Measurements from ENCODE around the gene LRFN4.

- TF ChIP-seq POLR2AphosphoS5 (IDR thresholded peaks at IDR 0.05): no peak
- no peak for TF ChIP-seq EZH2 (IDR thresholded peaks at IDR 0.05; ENCODE audit: borderline replicate concordance, insufficient read depth, low read length, poor library complexity, severe bottlenecking)
- TF ChIP-seq RAD21 (conservative IDR thresholded peaks at IDR 0.05): no peak
- no peak for TF ChIP-seq CTCF (IDR thresholded peaks at IDR 0.05; ENCODE audit: poor library complexity, severe bottlenecking)
- no peak for TF ChIP-seq TAF1 (IDR thresholded peaks at IDR 0.05; ENCODE audit: low read depth)
- no peak for TF ChIP-seq REST (IDR thresholded peaks at IDR 0.05; ENCODE audit: borderline replicate concordance)
- no peak for TF ChIP-seq EP300 (conservative IDR thresholded peaks at IDR 0.05; ENCODE audit: poor library complexity, severe bottlenecking)
- TF ChIP-seq SMC3 (conservative IDR thresholded peaks at IDR 0.05; ENCODE audit: poor library complexity): no peak
These were observed 23.9 kb downstream of the LRFN4 start for GRCh38 chr11:66880496-66881450.

All from neural cell (in vitro differentiated cells).